Vagina (tissue), 2 donors: Measurements from ENCODE around the gene RPL37. TPM values are rescaled to one million over a fixed set of nuclear protein-coding genes. Genes with fewer than 3 reads are reported as not detected.
A peak's percentile ranks its signal among the peaks of the same experiment; 100 is the strongest.

ENCODE experiments used
- DNase-seq, 2 donors: peaks; one replicate each; pipeline ENCODE4 v3.0.0-alpha.2; 2017; ENCODE audit errors: extremely low spot score in 2 of 2
- H3K27ac ChIP-seq: fragments of 200-600 bp; sonication (generic); one replicate; pipeline ENCODE4 v1.5.1; 2019
- H3K27me3 ChIP-seq: fragments of 200-600 bp; sonication (generic); one replicate; pipeline ENCODE4 v1.5.1; 2019
- H3K36me3 ChIP-seq, 2 donors: fragments of 200-600 bp; sonication (generic); one replicate each; pipeline ENCODE4 v1.5.1; 2017 to 2019
- H3K4me1 ChIP-seq: fragments of 200-600 bp; sonication (generic); one replicate; pipeline ENCODE4 v1.5.1; 2019
- H3K4me3 ChIP-seq, 2 donors: fragments of 200-600 bp; sonication (generic); 1 replicate in 1 of 2; 2 replicates in 1 of 2; pipeline ENCODE4 v1.5.1; 2016 to 2019
- H3K9me3 ChIP-seq: fragments of 200-600 bp; sonication (generic); one replicate; pipeline ENCODE4 v1.5.1; 2019
- POLR2A ChIP-seq, 2 donors: fragments of 450-650 bp; IDR thresholded peaks; one replicate each; pipeline ENCODE4 v1.6.1; 2017; ENCODE audit warnings: antibody characterized with exemption in 2 of 2, mild to moderate bottlenecking in 2 of 2, moderate library complexity in 2 of 2
- POLR2AphosphoS5 ChIP-seq, 2 donors: sonication (generic); formaldehyde crosslinking; IDR thresholded peaks; one replicate each; pipeline ENCODE4 v1.9.0; 2017; ENCODE audit warnings: antibody characterized with exemption in 2 of 2, mild to moderate bottlenecking in 2 of 2, low read depth in 1 of 2; ENCODE audit not compliant: insufficient read depth in 1 of 2
- intact Hi-C: fragments of 100-400 bp; cut with DNase I; formaldehyde crosslinking; loops from one replicate; pipeline ENCODE4 v1.15.1; 2023
- total RNA-seq: library from RNA; depleted of rRNA; stranded (reverse); fragments of >200 nt; gene quantifications from one replicate; pipeline ENCODE4 v1.2.3, GENCODE V29; 2016
- TF ChIP-seq, protein P1 (sequence below), 3 experiments: fragments of 450-650 bp in 2 of 3; fragments of 200-600 bp in 1 of 3; sonication (generic) in 1 of 3; IDR thresholded peaks; one replicate each; pipeline ENCODE4 v1.5.1; 2017 to 2019; ENCODE audit warnings: antibody characterized with exemption in 3 of 3, mild to moderate bottlenecking in 2 of 3, moderate library complexity in 2 of 3

RPL37 gene
- total RNA-seq, 1 donor from 2014 or later, result 489 TPM

DNA sequence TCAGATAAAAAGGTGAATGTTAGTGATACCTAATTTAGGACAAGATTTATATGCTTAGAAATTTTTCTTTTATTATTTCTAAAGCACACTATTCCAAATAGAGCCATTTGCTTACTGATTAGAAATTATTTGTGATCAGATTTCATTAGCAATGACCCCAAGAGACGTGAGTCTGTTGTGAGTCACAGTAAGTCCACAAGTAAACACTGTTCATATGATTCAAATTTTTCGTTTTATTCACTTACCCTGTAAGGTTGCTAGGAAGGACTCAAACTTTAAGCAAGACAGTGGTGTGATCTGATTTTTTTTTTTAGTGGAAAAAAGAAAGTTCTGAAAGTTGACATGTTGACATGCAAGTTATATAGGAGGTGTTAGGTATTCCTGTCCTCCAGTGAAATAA lies 7.3 kb upstream of the RPL37 start:
- no peaks in the 10 kb centered on the region for H3K4me1 ChIP-seq
- no peaks in the 10 kb centered on the region for H3K9me3 ChIP-seq
- no peak for TF ChIP-seq POLR2A (IDR thresholded peaks at IDR 0.05)
- H3K4me3 ChIP-seq, result peak overlapping the region in 1 of 2 donors; percentile 38
- no peaks in the 10 kb centered on the region for H3K36me3 ChIP-seq
- intact Hi-C loops, result no loop called here
- H3K27ac ChIP-seq, result peak overlapping the region; percentile 66
- DNase-seq, result no peak
- no peaks in the 10 kb centered on the region for H3K27me3 ChIP-seq

DNA sequence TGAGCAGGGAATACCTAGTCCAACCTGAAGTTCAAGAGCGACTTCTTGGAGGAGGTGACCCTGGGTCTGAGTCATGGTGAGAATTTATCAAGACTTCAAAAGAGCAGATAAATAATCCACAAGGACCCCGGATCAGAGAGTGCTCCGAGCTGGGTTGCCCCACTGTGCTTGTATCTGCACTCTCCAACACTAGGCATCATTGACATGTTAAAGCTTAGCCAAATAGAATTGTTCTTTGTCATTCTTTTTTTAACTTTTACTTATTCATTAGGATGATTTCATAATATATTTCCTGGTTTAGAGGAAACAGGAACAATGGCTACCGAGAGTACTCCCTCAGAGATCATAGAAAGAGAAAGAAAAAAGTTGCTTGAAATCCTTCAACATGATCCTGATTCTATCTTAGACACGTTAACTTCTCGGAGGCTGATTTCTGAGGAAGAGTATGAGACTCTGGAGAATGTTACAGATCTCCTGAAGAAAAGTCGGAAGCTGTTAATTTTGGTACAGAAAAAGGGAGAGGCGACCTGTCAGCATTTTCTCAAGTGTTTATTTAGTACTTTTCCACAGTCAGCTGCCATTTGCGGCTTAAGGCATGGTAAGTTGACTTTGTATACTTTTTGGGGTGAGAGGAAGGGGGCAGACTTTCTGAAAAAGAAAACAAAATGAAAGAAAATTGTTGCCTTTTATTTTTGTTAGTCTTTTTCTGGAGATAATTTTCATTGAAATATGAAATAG lies 6.2 kb upstream of the RPL37 start, which contains the start of gene CARD6:
CARD6 (plus strand) TSS at position 300 of the 738 bp plus-strand sequence; CDS start at position 316, 16 bp downstream.
- H3K9me3 ChIP-seq, result no peaks in the 10 kb centered on the region
- H3K27me3 ChIP-seq, result no peaks in the 10 kb centered on the region
- intact Hi-C loops, result no loop called here
- peaks cover under 1% of the 10 kb centered on the region for H3K4me1 ChIP-seq
- H3K36me3 ChIP-seq, result no peaks in the 10 kb centered on the region
- no peak for TF ChIP-seq POLR2A (IDR thresholded peaks at IDR 0.05)
- peak in 1 of 2 donors; percentile 49 for TF ChIP-seq POLR2AphosphoS5 (IDR thresholded peaks at IDR 0.05; ENCODE audit: insufficient read depth in 1 of 2, low read depth in 1 of 2)
- H3K27ac ChIP-seq, result peak within 1 kb of the TSS; percentile 66
- H3K4me3 ChIP-seq, result peak within 1 kb of the TSS; percentile 9 to 38
- peak in 1 of 2 donors; percentile 60 for DNase-seq

DNA sequence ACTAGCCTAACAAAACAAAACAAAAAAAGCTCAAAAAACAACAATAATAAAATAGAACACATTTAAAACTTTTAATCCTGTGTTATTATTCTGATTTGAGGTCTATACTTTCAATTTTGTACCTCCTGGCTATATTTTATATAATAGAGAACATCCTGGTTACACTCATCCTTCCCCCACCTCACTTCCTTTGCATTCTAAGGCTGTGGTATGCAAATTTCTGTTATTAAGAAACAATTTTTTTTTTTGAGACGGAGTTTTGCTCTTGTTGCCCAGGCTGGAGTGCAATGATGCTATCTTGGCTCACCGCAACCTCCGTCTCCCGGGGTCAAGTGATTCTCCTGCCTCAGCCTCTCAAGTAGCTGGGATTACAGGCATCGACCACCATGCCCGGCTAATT lies 3.1 kb upstream of the RPL37 start:
- H3K27ac ChIP-seq, result no peak overlapping the region
- TF ChIP-seq POLR2AphosphoS5 (IDR thresholded peaks at IDR 0.05; ENCODE audit: insufficient read depth in 1 of 2, low read depth in 1 of 2) (no peak), POLR2A (IDR thresholded peaks at IDR 0.05) (no peak)
- TF ChIP-seq, protein P1, sequence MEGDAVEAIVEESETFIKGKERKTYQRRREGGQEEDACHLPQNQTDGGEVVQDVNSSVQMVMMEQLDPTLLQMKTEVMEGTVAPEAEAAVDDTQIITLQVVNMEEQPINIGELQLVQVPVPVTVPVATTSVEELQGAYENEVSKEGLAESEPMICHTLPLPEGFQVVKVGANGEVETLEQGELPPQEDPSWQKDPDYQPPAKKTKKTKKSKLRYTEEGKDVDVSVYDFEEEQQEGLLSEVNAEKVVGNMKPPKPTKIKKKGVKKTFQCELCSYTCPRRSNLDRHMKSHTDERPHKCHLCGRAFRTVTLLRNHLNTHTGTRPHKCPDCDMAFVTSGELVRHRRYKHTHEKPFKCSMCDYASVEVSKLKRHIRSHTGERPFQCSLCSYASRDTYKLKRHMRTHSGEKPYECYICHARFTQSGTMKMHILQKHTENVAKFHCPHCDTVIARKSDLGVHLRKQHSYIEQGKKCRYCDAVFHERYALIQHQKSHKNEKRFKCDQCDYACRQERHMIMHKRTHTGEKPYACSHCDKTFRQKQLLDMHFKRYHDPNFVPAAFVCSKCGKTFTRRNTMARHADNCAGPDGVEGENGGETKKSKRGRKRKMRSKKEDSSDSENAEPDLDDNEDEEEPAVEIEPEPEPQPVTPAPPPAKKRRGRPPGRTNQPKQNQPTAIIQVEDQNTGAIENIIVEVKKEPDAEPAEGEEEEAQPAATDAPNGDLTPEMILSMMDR (IDR thresholded peaks at IDR 0.05), result no peak
- H3K4me3 ChIP-seq, result no peak overlapping the region
- no peaks in the 10 kb centered on the region for H3K9me3 ChIP-seq
- H3K27me3 ChIP-seq, result no peaks in the 10 kb centered on the region
- peak in 1 of 2 donors; percentile 16 for DNase-seq
- peaks cover 0 to 6% of the 10 kb centered on the region in 2 donors for H3K36me3 ChIP-seq
- intact Hi-C loops, result loop anchor here (10.0 kb wide), 1 partner anchor 83 kb away; the partner anchor contains the start of gene TTC33
- peaks cover 18% of the 10 kb centered on the region for H3K4me1 ChIP-seq

DNA sequence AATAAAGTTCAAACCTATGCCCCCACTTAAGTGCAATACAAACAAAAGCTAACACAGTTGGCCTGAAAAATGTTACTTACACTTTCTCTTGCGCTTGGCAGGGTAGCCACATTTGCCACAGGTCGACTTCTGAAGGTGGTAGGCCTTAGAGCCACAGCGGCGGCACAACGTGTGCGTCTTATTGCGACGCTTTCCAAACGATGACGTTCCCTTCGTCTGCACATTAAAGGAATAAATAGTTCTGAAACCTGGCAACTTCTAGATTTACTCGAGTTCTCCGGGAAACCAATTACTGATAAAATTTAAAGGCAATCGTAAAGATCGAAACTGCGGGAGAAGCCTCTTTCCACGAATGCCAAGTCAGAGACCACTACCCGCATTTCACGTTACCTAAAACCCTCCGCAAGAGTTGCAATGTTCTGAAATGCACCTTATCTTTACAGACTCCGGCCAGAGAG lies 602 bp downstream of the RPL37 start:
- no peak for DNase-seq
- no peaks in the 10 kb centered on the region for H3K9me3 ChIP-seq
- peaks cover 21% of the 10 kb centered on the region for H3K4me1 ChIP-seq
- no peaks in the 10 kb centered on the region for H3K27me3 ChIP-seq
- H3K4me3 ChIP-seq, result peak overlapping the region; percentile 54 to 60
- TF ChIP-seq POLR2AphosphoS5 (IDR thresholded peaks at IDR 0.05; ENCODE audit: insufficient read depth in 1 of 2, low read depth in 1 of 2), result no peak
- TF ChIP-seq, protein P1 (IDR thresholded peaks at IDR 0.05), result no peak
- no peak for TF ChIP-seq POLR2A (IDR thresholded peaks at IDR 0.05)
- H3K27ac ChIP-seq, result peak overlapping the region; percentile 90
- intact Hi-C loops, result loop anchor here (10.0 kb wide), 1 partner anchor 80 kb away; the partner anchor contains the start of gene TTC33
- peaks cover 0 to 40% of the 10 kb centered on the region in 2 donors for H3K36me3 ChIP-seq

DNA sequence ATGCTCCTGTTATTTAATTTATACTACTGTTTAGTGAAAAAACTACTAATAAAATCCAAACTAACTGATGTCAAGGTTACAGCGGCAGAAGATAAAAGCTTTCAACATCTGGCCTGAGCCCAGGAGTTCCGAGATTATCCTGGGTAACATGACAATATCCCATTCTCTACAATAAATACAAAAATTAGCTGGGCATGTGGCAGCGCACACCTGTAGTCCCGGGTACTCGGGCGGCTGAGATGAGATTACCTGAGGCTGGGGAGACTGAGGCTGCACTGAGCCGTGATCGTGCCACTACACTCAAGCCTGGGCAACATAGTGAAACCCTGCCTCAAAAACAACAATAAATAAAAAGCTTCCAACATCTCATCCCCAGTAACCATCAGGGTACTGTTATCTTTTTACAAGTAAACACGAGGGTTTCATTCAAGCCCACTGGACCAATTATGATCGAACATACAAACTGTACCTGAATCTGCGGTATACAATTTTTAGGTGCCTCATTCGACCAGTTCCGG lies 1.3 kb downstream of the RPL37 start:
- no peak for DNase-seq
- Histone ChIP-seq H3K27ac (peak overlapping the region; percentile 90), H3K4me1 (peaks cover 21% of the 10 kb centered on the region), H3K27me3 (no peaks in the 10 kb centered on the region), H3K9me3 (no peaks in the 10 kb centered on the region), H3K36me3 (peaks cover 0 to 47% of the 10 kb centered on the region in 2 donors), H3K4me3 (peak overlapping the region; percentile 54 to 60)
- intact Hi-C loops, result loop anchor here (10.0 kb wide), 1 partner anchor 79 kb away; the partner anchor contains the start of gene TTC33
- TF ChIP-seq POLR2AphosphoS5 (IDR thresholded peaks at IDR 0.05; ENCODE audit: insufficient read depth in 1 of 2, low read depth in 1 of 2) (no peak), POLR2A (IDR thresholded peaks at IDR 0.05) (no peak)
- TF ChIP-seq, protein P1 (IDR thresholded peaks at IDR 0.05), result no peak
